SHP77 (cell line): ENCODE measurements around the gene CYTIP.
A peak's percentile ranks its signal among the peaks of the same experiment; 100 is the strongest.

Experiments used
- DNase-seq, 2 experiments: peaks; one replicate each; lab custom pipeline; 2025; lab: John Stamatoyannopoulos, UW

CYTIP gene

DNA sequence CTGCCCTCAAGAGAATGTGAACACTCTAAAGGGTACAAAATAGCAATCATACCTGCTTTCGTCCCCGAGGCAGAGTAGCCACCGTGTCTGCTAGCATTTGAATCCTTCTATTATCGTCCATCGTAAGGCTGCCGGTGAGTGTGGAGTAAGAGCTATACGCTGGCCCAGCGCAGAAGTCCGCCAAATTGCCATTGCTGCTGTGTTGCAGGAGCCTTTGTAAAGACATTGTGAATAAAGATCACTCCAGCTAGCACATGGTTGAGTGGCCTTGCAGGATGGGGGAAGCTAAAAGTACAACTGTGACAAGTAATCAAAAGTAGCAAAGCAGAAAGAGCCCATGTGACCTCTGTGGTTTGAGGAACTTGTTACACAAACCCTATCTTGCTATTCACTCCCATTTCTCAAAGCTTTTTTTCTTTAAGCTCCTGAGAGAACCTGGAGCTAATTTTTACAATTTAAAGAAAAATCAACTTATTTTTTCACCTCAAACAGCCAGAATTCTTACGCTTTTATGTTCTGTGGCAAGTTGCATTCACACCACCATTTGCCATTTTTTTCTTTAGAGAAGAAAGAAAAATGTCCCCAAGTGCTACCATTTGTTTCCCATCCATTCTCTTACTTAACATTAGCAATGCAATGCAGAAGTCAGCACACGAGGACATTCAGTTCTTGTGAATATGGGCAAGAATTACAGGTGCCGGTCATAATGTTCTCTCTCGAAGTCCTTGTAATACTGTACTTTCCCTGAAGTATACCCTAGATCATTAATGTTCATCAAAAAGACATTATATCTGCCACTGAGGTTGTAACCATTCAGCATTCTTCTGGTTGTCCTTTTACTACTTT lies at the start of gene CYTIP:
Gene CYTIP, minus strand, starts transcription at position 295 of the 846 bp plus-strand sequence. Its CDS starts 69 bp downstream, at position 226.
- DNase-seq: no peak

DNA sequence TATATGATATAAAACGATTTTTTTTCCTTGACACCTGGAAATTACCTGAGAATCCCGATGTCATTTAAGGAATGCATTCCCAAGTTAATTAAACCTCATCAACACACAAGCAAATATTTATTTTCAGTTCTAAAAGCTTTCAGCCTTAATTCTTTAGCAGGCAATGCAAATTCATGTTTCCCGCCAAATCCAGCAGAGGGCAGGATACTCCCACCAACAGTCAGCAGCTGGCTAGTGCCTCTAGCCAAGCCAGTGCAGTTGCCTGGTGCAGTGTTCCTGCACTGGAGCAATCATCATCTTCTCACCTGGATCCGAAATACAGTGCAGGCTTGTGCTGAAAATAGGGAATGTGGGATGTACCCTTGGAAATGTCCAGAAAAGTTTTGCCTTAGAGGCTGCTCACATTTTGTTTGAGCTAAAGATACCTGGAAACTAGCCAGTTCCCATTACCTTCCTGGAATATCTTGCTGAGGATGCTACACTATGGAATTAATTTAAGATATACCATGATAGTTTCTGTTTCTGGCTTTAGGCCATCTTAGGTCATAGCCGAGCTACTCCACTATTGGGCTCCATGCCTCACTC lies 48.4 kb upstream of the CYTIP start:
- DNase-seq: peak; percentile 42 to 58

DNA sequence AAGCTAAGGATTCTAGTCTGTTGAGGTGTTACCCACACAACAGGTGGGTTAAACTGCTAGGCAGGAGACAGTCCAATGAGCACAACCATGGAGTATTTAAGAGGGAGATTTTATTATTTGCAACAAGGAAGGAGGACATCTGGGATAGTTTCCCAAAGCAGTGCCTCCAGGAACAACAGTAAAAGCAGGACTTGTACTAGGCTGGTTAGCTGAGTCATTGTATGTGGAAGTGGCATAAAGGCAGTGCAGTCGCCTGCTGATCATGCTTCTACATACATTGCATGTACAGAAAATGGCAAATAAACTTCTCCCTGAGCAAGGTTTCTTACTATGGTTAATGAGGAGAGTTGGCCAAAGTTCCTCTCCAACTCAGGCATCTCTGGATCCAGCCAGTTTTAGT lies 46.1 kb upstream of the CYTIP start:
- DNase-seq: no peak

DNA sequence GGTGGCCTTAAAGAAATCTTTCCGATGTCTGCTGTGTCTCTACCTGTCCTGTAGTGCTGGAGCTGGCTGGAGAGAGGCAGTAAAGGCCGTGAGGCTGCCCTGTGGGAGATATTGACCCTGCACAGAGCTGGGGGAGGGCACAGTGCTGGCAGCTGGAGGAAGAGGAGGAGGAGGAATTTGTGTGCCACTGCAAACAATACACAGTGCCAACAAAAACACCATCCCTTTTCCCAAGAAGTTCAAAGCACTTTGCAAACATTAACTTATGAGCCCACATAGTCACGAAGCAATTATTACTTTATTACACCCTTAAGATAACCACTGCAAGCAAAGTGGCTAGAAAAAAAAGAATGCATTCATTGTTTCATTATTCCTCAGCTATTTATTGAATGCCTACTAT lies 45.0 kb upstream of the CYTIP start:
- peak; percentile 22 to 47 for DNase-seq

DNA sequence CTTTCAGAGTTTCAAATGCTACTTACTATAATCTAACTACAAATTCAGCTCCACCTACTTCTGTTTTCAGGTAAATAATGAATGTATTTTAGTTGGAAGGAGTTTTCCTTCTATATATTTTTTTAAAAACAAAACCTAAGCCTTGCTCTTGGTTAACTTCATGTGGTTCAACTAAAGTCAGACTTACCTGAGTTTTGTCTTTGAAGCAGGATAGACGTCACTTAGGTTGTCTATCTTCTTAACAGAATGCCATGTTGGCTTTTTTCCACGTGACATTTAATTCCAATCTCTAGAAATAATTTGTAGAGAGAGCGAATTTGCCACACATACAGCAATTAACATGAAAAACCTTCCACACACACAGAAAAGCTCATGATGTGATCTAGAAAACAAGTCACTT lies 43.9 kb upstream of the CYTIP start:
- DNase-seq: no peak

DNA sequence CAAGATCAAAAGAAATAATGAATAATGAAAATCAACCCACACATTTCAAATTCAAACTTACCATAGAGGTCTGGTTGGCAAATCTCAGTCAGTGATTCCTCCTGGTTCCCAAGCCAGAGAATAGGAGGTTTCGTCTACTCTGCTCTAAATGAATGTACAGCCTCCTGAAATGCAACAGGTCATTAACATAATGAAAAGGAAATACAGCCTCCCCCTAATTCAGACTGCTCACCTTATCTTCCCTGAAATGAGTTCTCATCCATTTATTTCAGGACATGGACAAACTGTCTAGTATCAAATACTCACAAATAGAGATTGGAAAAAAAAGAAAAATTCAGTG lies 43.4 kb upstream of the CYTIP start:
- DNase-seq: no peak

DNA sequence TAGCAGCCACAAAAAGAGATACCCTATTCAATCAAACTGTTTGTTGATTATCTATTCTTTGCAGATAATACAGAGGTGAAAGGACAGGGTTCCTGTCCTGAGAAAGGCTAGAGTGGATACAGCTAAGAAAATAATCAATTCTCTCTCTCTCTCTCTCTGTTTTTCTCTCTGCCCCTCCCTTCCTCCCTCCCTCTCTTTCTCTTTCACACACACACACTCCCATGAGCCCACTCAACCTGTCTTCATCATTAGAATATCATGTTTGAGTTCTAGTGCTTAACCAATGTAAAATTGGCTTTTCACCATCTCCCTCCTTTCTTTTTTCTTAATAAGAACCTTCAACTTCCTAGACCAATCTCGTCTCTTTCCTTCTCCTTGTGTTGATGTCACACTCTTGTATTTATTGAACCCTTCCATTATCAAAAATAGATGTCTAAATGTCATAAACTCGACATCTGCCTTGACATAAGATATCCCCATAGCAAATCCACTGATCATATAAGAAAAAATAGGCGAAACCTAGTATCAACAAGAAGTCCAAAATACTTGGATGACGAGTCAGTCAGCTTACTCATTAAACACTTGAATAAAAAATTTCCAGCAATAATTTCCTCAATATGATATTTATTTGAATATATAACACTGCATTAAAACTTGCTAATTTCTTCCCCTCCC lies 42.8 kb upstream of the CYTIP start:
- no peak for DNase-seq

DNA sequence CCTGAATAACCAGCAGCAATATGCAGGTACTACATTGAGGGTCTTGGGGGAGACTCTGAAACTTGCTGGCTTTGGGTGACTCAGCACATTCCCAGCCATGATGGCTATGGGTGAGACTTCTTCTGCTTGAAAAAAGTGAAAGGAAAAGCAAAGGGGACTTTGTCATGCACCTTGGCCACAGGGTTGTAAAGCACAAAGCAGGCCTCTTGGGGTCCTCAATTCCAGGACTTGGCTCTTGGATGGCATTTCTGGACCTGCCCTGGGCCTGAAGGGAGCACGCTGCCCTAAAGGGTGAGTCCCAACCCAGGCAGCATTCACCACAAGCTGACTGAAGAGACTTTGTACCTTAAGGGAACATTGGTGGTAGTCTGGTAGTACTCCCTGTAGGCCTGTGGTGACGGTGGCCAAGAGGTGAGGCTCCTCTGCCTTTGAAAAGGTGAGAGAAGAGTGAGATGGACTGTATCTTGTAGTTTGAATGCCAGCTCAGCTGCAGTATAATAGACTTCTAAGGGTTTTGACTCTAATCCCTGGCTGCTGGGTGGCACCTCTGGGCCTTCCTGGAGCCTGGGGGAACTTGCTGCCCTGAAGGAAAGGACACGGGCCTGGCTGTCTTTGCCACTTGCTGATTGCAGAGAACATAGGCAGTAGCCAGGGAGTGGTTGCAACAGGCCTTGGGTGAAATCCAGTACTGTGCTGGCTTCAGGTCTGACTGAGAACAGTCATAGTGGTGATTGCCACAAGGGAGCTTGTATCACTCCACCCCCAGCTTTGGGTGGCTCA lies 36.5 kb upstream of the CYTIP start:
- DNase-seq: no peak

DNA sequence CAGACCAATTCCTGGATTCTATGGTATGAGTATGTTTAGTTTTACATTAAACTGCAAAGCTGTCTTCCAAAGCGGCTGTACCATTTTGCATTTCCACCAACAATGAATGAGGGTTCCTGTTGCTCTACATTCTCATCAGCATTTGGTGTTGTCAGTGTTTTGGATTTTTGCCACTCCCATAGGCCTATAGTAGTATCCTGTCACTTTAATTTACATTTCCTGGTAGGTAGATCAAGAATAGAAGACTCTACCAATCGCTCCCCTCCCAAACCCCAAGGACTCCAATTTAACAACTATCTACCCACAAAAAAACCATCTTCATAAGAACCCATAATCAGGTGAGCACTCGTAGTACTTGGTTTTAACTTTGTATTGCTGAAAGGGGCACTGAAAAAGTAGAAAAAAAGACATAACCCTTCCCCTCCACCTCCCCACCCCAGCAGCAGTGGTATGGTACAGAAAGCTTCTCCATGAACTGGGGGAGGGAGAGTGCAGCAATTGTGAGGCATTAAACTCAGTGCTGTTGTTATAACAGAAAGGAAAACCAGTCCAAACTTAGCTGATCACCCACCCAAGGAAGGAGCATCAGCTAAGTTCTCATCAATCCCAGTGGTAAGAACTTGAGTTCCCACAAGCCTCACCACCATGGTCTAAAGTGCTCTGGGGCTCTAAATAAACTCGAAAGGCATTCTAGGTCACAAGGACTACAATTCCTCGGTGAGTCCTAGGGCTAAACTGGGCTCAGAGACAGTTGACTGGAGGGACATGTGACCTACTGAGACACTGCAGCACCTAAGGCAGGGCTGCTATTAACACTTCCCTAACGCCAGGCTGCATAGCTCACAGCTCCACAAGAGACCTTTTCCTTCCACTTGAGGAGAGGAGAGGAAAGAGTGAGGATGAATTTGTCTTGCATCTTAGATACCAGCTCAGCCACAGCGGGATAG lies 35.5 kb upstream of the CYTIP start:
- DNase-seq: no peak

DNA sequence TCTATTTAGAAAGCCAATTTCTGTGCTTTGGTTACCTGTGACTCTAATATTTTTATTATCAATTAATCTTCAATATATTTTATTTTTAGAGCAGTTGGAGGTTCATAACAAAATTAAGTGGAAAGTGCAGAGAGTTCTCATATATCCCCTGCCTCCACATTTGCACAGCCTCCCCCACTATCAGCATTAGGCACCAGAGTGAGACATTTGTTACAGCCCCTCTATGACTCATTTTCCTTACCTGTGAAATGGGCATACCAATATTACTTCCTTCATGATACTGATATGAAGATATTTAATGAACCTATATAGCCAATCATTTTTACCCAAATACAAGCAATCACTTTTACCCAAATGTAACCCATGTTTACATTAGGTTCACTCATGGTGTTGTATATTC lies 34.0 kb upstream of the CYTIP start:
- DNase-seq: no peak

DNA sequence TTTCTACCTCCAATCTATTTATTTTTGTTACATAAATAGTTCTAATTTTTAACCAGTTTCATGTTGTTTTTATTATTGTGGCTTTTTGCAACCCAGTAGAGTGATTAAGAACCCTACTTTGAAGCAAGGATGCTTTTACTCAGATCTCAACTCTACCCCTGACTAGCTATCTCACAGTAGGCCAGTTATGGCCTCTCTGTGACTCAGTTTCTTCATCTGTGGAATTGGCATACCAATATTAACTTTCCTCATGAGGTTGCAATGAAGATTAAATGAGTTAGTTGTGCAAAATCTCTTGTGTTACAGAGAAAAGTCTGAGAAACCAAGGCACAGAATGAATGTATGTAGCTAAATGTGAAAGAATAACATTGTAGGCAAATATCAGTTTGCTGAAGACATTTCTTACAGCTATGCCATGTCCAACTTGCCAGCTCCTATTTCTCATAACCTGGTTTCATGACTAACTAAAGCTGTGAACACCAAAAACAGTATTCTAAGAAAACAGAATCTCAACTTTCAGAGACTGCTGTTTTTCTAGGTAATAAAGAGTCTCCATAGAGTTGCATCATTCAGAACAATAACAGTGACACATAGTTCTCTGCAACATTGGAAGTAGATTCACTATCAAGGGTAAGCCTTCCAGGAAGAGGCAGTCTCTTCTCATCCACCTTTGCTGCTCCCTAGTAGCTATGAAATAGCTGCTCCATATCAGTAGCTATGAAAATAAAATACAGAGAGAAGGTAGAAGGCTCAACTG lies 33.2 kb upstream of the CYTIP start:
- no peak for DNase-seq

DNA sequence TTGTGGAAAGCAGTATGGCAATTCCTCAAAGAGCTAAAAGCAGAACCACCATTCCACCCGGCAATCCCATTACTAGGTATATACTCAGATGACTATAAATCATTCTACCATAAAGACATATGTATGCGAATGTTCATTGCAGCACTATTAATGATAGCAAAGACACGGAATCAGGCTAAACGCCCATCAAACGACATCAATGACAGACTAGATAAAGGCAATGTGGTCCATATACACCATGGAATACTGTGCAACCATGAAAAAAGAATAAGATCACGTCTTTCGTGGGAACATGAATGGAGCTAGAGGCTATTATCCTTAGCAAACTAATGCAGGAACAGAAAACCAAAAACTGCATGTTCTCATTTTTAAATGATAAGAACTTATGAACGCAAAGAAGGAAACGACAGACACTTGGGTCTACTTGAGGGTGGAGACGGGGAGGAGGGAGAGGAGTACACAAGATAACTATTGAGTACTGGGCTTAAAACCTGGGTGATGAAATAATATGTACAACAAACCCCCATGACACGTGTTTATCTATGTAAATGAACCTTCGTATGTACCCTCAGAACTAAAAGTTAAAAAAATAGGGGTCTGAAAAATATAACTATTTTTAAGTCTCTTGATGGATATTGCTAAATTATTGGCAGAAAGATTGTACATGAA lies 32.0 kb upstream of the CYTIP start:
- no peak for DNase-seq

DNA sequence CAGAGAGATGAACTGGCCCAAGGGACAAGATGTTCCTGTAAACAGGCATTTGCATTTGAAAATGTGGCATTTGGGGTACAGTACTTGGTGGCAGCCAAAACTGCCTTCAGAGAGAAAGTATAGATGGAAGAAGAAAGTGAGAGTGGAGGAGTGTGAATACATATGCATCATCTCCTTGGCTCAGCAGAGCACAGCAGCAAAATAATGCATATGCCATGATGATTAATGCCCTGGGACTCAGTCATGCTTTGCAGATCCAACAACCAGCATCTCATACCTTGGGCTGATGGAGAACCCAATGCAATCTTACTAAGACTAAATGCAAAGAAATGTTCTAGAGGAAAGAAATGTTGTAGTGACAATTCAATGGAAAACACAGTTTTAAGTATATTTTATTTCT lies 29.7 kb upstream of the CYTIP start:
- no peak for DNase-seq

DNA sequence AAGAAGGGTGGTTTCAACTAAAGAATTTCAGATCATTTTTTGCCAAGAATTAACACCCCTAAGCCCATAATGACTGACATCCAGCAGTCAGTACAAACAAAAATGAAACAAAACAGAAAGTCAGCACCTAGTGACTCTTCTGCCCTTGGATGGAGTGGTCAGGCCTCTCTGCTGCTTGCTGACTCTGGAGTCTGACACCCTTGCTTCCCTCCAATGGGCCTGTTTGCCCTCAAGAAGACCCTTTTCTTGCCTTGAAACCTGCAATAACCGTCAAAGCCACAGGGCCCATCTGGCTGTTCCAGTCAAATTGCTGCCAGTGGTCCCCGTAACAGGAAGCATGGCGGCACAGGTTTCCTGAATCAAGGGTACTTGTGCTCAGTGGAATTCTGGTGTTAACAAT lies 27.2 kb upstream of the CYTIP start:
- DNase-seq: no peak

DNA sequence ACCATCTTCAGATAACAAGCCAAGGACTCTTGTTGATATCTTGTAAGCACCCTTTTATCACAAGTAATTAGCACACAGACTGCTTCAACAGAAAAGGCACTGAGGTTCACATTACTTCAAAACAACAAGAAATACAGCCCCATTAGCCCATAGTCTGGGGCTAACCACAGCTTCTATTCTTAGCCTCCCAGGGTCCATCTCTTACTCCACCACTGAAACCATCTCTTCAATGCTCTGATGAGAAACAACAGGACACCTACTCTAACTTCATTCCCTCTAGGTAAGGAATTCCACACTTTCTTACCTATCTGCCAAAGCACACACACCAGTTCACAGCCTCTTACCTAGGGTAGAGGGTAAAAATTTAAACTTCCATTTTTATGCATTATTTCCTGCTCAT lies 26.4 kb upstream of the CYTIP start:
- no peak for DNase-seq

DNA sequence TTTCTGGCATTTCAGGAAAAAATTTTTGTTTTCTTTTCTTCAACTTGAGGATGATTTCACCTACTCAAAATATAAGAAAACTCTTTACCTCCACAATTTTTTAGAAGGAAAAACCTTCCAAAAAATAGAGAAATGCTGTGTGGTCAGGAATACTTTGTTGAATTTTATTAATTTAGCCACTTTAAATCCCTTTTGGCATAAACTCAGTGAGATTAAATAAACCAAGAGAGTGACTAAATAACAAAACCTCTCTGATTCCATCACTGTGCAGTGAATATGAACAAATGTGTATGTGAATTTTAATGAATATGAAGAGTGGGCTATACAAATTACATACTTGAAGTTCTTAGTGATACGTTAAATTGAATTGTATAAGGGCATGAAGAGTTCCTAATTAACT lies 25.8 kb upstream of the CYTIP start:
- DNase-seq: no peak

DNA sequence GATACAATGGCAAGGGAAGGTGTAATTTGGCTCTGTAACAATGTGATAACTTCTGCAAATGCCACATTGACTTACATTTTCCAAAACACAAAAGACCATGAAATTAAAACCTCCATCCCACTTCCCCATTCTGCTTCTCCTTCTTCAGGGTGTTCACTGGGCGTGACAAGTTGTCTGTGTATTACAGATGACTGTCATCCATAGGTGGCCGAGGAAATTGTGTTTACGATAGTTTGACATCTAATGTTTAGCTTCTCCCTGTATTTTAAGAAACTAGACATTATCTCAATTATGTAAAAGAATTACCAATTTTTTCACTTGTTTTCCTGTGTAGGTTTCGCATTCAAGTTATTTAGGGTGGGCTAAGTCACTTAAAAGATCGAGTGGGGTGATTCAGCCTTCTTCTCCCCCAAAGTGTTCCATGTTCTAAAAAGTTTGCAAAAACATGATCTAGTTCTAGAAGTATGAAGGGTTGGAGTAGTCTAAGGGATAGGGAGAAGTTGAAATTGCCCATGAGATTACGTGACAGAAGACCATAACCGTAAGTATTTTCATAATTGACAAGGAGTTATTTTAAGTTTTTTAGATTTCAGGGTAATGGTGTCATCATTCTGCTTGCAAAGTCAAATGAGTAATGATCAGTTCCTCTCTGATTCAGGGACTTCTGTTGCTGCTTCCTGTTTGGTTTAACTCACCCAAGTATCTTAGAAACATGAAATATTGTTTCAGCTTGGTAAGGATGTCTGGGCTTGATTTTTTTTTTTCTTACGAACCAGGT lies 25.2 kb upstream of the CYTIP start:
- no peak for DNase-seq

DNA sequence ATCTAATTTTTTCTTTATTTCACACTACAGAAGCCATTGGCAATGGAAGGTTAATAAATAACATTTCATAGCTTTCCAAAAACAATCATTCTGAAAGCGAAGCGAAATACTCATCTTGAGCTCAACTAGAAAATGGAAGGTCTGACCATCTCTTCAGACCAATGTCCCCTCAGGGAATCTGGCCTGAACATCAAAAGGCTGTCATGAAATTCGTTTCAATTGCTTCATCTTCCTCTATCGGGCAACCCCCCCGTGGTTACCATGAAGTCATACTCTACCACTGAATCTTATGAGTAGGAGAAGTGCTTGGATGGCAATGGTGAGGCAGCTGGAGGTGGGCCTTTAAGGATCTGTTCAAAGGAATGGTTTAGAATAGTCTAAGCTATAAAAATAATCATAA lies 22.9 kb upstream of the CYTIP start:
- DNase-seq: no peak

DNA sequence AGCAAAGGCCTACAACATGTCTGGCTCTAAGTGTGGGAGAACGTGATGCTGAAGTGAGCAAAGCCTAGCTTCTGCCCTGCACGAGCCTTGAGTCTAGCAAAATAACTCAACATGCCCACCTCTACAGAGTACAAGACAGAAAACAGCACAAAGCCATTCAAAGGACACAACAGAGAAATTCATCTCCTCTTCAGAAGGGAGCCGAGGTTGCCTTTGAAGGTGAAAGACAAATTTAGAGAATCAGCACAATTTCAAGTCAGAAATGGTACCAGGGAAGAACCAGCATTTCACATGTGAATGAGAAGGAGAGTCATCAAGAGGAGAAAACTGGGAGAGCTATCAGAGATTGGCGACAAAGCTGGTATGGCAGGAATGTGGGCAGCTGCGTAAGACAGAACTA lies 21.7 kb upstream of the CYTIP start:
- no peak for DNase-seq
